ENCODE results near the gene ERP44.

- TF ChIP-seq POLR2A (IDR thresholded peaks at IDR 0.05; ENCODE audit: low read length) (no peak), GATA1 (IDR thresholded peaks at IDR 0.05; ENCODE audit: low read depth, low read length) (no peak)
These were observed 60.3 kb downstream of the ERP44 start for GRCh38 chr9:100038472-100038871.

Data from erythroblast (primary cell).